C4-2B (cell line): ENCODE data around the gene PLA2G4B.

Source experiments
- ZFX ChIP-seq: fragments of 450-650 bp; IDR thresholded peaks from 2 replicates; pipeline ENCODE4 v1.6.1; 2017
- TF ChIP-seq, protein P1 (sequence below): fragments of 450-650 bp; conservative IDR thresholded peaks from 2 replicates; pipeline ENCODE4 v1.5.1; 2017; ENCODE audit warnings: mild to moderate bottlenecking

DNA sequence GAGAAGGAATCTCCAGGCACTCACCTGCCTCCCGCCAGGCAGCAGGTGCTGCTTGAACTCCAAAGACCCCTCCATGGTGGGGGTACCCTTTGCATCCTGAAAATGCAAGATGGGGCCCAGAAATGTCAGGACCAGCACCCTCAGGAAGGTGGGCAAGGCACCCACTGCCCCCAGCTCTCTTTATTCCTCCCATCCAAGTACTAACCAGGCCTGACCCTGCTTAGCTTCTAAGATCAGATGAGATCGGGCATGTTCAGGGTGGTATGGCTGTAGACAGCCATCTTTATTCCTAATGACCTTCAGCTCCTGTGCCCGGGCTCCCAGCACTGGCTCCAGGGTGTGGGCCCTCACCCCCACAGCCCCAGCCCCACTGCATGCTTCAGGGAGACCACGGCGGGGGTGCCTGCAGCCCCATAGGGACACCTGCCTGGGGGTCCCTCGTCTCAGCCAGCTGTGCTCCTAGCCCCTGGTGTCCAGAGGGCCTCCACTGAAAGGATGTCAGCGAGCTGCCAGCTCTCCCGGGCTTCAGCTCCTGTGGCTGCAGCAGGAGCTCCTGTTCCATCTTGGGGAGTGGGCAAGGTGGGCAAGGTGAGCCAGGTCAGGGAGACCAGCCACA is 13.2 kb downstream of the PLA2G4B start:
- TF ChIP-seq, protein P1, sequence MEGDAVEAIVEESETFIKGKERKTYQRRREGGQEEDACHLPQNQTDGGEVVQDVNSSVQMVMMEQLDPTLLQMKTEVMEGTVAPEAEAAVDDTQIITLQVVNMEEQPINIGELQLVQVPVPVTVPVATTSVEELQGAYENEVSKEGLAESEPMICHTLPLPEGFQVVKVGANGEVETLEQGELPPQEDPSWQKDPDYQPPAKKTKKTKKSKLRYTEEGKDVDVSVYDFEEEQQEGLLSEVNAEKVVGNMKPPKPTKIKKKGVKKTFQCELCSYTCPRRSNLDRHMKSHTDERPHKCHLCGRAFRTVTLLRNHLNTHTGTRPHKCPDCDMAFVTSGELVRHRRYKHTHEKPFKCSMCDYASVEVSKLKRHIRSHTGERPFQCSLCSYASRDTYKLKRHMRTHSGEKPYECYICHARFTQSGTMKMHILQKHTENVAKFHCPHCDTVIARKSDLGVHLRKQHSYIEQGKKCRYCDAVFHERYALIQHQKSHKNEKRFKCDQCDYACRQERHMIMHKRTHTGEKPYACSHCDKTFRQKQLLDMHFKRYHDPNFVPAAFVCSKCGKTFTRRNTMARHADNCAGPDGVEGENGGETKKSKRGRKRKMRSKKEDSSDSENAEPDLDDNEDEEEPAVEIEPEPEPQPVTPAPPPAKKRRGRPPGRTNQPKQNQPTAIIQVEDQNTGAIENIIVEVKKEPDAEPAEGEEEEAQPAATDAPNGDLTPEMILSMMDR, result no peak
- TF ChIP-seq ZFX, result no peak
